Spinal cord (tissue), 10 donors: ENCODE results near the gene HSD17B10. TPM values are rescaled to one million over a fixed set of nuclear protein-coding genes. Genes with fewer than 3 reads are reported as not detected.

Source experiments
- DNase-seq, 6 donors: peaks; one replicate each; pipeline versions ENCODE4 v3.0.0 to v3.0.0-alpha.2; 2013 to 2015; ENCODE audit warnings: low spot score in 6 of 6, low read depth in 4 of 6
- H3K27ac ChIP-seq: one replicate; pipeline ENCODE4 v1.5.1; 2013; ENCODE audit warnings: low read depth, low read length, control low read depth
- H3K27me3 ChIP-seq: one replicate; pipeline ENCODE4 v1.6.1; 2013; ENCODE audit warnings: low read length; ENCODE audit not compliant: control insufficient read depth, insufficient read depth
- H3K36me3 ChIP-seq: one replicate; pipeline ENCODE4 v1.6.1; 2013; ENCODE audit warnings: low read length; ENCODE audit not compliant: control insufficient read depth, insufficient read depth
- H3K4me1 ChIP-seq: one replicate; pipeline ENCODE4 v1.6.1; 2013; ENCODE audit warnings: low read length; ENCODE audit not compliant: control insufficient read depth, insufficient read depth
- H3K4me3 ChIP-seq: one replicate; pipeline ENCODE4 v1.5.1; 2013; ENCODE audit warnings: low read depth, low read length, control low read depth
- H3K9me3 ChIP-seq: one replicate; pipeline ENCODE4 v1.6.1; 2013; ENCODE audit warnings: low read length; ENCODE audit not compliant: control insufficient read depth, insufficient read depth
- WGBS: methylation state at CpG from one replicate; pipeline ENCODE4 v1.1.5; 2013; ENCODE audit warnings: missing lambda C conversion rate; ENCODE audit not compliant: insufficient coverage; 5-methylcytosine and 5-hydroxymethylcytosine counted together
- polyA plus RNA-seq, 2 donors: library from polyadenylated mRNA; unstranded; fragments of 120-200 nt; gene quantifications; one replicate each; pipeline ENCODE4 v1.2.1, GENCODE V29; 2013; ENCODE audit not compliant: insufficient read length in 2 of 2
- total RNA-seq, 2 donors: library from RNA; depleted of rRNA in 1 of 2; stranded (reverse); fragments of 120-200 nt in 1 of 2; fragments of >200 nt in 1 of 2; gene quantifications; one replicate each; pipeline versions ENCODE4 v1.2.3 to v1.2.4, GENCODE V29; 2013 to 2014
- donor health status: healthy.

Gene HSD17B10
- total and polyA plus RNA-seq, 4 donors, result 42.7 to 102 (median 93.2) TPM

- DNase-seq, result no peak
- no peaks in the 10 kb centered on the region for H3K4me1 ChIP-seq
- H3K27me3 ChIP-seq, result peaks cover 14% of the 10 kb centered on the region
- no peak overlapping the region for H3K27ac ChIP-seq
- no peaks in the 10 kb centered on the region for H3K36me3 ChIP-seq
- WGBS, result no CpG with 5 or more reads among the region's 5 CpGs
- no peak overlapping the region for H3K4me3 ChIP-seq
- H3K9me3 ChIP-seq, result no peaks in the 10 kb centered on the region
Measured at GRCh38 chrX:53458082-53458481, 23.9 kb upstream of the HSD17B10 start.

GRCh38 chrX:53456254-53456653 is 22.1 kb upstream of the HSD17B10 start:
- Histone ChIP-seq H3K36me3 (no peaks in the 10 kb centered on the region), H3K27ac (no peak overlapping the region), H3K27me3 (peaks cover 11% of the 10 kb centered on the region), H3K4me1 (no peaks in the 10 kb centered on the region), H3K4me3 (no peak overlapping the region), H3K9me3 (no peaks in the 10 kb centered on the region)
- DNase-seq, result peak in 1 of 6 donors; percentile 12
- 58% methylated on average over 2 of the region's 3 CpGs for WGBS

GRCh38 chrX:53452812-53453211 is 18.6 kb upstream of the HSD17B10 start:
- Histone ChIP-seq H3K4me3 (no peak overlapping the region), H3K9me3 (no peaks in the 10 kb centered on the region), H3K27me3 (peaks cover 6% of the 10 kb centered on the region), H3K36me3 (no peaks in the 10 kb centered on the region), H3K27ac (no peak overlapping the region), H3K4me1 (no peaks in the 10 kb centered on the region)
- no peak for DNase-seq

- peaks cover 17% of the 10 kb centered on the region for H3K27me3 ChIP-seq
- 83% methylated on average over 2 of the region's 3 CpGs for WGBS
- H3K27ac ChIP-seq, result no peak overlapping the region
Measured at GRCh38 chrX:53449632-53450031, 15.5 kb upstream of the HSD17B10 start.

GRCh38 chrX:53447441-53447840 is 13.3 kb upstream of the HSD17B10 start:
- Histone ChIP-seq H3K9me3 (no peaks in the 10 kb centered on the region), H3K27ac (no peak overlapping the region), H3K36me3 (no peaks in the 10 kb centered on the region), H3K4me3 (no peak overlapping the region), H3K4me1 (no peaks in the 10 kb centered on the region), H3K27me3 (peaks cover 23% of the 10 kb centered on the region)
- WGBS, result no CpG with 5 or more reads among the region's 2 CpGs
- DNase-seq, result peak in 1 of 6 donors; percentile 17

More at GRCh38 chrX:53449632-53450031, 15.5 kb upstream of the HSD17B10 start:
- H3K36me3 ChIP-seq, result no peaks in the 10 kb centered on the region
- no peaks in the 10 kb centered on the region for H3K4me1 ChIP-seq
- DNase-seq, result no peak
- no peaks in the 10 kb centered on the region for H3K9me3 ChIP-seq
- H3K4me3 ChIP-seq, result no peak overlapping the region

GRCh38 chrX:53445977-53446376 is 11.8 kb upstream of the HSD17B10 start:
- Histone ChIP-seq H3K4me3 (no peak overlapping the region), H3K4me1 (peaks cover 11% of the 10 kb centered on the region), H3K36me3 (no peaks in the 10 kb centered on the region), H3K27ac (no peak overlapping the region), H3K27me3 (peaks cover 36% of the 10 kb centered on the region), H3K9me3 (no peaks in the 10 kb centered on the region)
- 7% methylated on average over 5 of the region's 6 CpGs for WGBS
- DNase-seq, result peak in 2 of 6 donors; percentile 38 to 43

GRCh38 chrX:53442322-53442631 is 8.1 kb upstream of the HSD17B10 start:
- H3K4me3 ChIP-seq, result no peak overlapping the region
- no peak overlapping the region for H3K27ac ChIP-seq
- H3K4me1 ChIP-seq, result peaks cover 18% of the 10 kb centered on the region
- no CpG with 5 or more reads among the region's 1 CpG for WGBS
- no peaks in the 10 kb centered on the region for H3K36me3 ChIP-seq
- no peaks in the 10 kb centered on the region for H3K9me3 ChIP-seq
- no peak for DNase-seq
- H3K27me3 ChIP-seq, result peaks cover 59% of the 10 kb centered on the region

GRCh38 chrX:53441531-53442321 is 7.6 kb upstream of the HSD17B10 start:
- DNase-seq, result peak in 4 of 6 donors; percentile 51 to 93 (median 68)
- Histone ChIP-seq H3K9me3 (no peaks in the 10 kb centered on the region), H3K4me1 (peaks cover 18% of the 10 kb centered on the region), H3K27ac (no peak overlapping the region), H3K27me3 (peaks cover 59% of the 10 kb centered on the region), H3K36me3 (no peaks in the 10 kb centered on the region), H3K4me3 (peak overlapping the region; percentile 33)
- 14% methylated on average over 40 of the region's 44 CpGs for WGBS

GRCh38 chrX:53440621-53441517 is 6.7 kb upstream of the HSD17B10 start:
- peaks cover 51% of the 10 kb centered on the region for H3K27me3 ChIP-seq
- H3K4me1 ChIP-seq, result peaks cover 18% of the 10 kb centered on the region
- no peaks in the 10 kb centered on the region for H3K36me3 ChIP-seq
- no peak overlapping the region for H3K27ac ChIP-seq
- 28% methylated on average over 36 of the region's 39 CpGs for WGBS
- H3K4me3 ChIP-seq, result peak overlapping the region; percentile 33
- H3K9me3 ChIP-seq, result no peaks in the 10 kb centered on the region
- peak in 2 of 6 donors; percentile 13 to 50 for DNase-seq
